ENCODE data around the gene ST8SIA1.

DNA sequence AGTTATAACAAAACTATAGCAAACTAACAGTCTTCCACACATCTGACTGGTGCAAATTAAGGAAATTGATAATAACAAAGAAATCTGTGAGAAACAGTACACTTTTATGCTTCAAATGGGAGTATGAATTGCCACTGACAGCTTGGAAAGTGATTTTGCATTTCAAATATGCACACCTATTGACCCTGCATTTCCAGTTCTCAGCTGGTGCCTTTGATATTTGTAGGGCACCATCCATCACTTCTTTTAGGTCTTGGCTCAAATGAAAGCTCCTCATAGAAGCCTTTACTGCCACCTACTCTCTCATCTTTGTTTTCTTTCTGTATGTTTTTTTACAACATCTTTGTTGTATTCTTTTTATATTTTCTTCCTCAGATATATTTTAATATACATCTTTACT lies 125.1 kb downstream of the ST8SIA1 start:
- TF ChIP-seq, protein P1, sequence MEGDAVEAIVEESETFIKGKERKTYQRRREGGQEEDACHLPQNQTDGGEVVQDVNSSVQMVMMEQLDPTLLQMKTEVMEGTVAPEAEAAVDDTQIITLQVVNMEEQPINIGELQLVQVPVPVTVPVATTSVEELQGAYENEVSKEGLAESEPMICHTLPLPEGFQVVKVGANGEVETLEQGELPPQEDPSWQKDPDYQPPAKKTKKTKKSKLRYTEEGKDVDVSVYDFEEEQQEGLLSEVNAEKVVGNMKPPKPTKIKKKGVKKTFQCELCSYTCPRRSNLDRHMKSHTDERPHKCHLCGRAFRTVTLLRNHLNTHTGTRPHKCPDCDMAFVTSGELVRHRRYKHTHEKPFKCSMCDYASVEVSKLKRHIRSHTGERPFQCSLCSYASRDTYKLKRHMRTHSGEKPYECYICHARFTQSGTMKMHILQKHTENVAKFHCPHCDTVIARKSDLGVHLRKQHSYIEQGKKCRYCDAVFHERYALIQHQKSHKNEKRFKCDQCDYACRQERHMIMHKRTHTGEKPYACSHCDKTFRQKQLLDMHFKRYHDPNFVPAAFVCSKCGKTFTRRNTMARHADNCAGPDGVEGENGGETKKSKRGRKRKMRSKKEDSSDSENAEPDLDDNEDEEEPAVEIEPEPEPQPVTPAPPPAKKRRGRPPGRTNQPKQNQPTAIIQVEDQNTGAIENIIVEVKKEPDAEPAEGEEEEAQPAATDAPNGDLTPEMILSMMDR (IDR thresholded peaks at IDR 0.05): no peak
- no peak for TF ChIP-seq EP300 (IDR thresholded peaks at IDR 0.05)
- no peak for TF ChIP-seq POLR2A (IDR thresholded peaks at IDR 0.05)

All from ovary (tissue), 3 donors.